Karpas-422 (cell line): ENCODE data around the gene ABCA13. TPM values are rescaled to one million over a fixed set of nuclear protein-coding genes. Genes with fewer than 3 reads are reported as not detected.

Source experiments
- DNase-seq: peaks from one replicate; pipeline ENCODE4 v3.0.0-alpha.2; 2015
- H2AFZ ChIP-seq: fragments of 200-600 bp; sonication (generic); 2 replicates; pipeline ENCODE4 v1.6.1; 2014; ENCODE audit warnings: antibody characterized with exemption, low read length, mixed read lengths
- H3K27ac ChIP-seq: fragments of 200-600 bp; sonication (generic); 2 replicates; pipeline ENCODE4 v1.5.1; 2014; ENCODE audit warnings: mild to moderate bottlenecking, low read length, moderate library complexity
- H3K27me3 ChIP-seq: fragments of 200-600 bp; sonication (generic); 2 replicates; pipeline ENCODE4 v1.6.1; 2014; ENCODE audit warnings: low read length, mixed read lengths
- H3K36me3 ChIP-seq: fragments of 200-600 bp; sonication (generic); 2 replicates; pipeline ENCODE4 v1.6.1; 2014; ENCODE audit warnings: low read length, mixed read lengths; ENCODE audit not compliant: insufficient read depth
- H3K4me1 ChIP-seq: fragments of 200-600 bp; sonication (generic); 2 replicates; pipeline ENCODE4 v1.6.1; 2014; ENCODE audit warnings: mild to moderate bottlenecking, low read length, mixed read lengths
- H3K4me2 ChIP-seq: fragments of 200-600 bp; sonication (generic); 2 replicates; pipeline ENCODE4 v1.6.1; 2014; ENCODE audit warnings: low read length, low read depth, mild to moderate bottlenecking; ENCODE audit not compliant: poor library complexity, severe bottlenecking
- H3K4me3 ChIP-seq: fragments of 200-600 bp; sonication (generic); 2 replicates; pipeline ENCODE4 v1.5.1; 2014; ENCODE audit warnings: mild to moderate bottlenecking, antibody characterized with exemption, low read length, mixed read lengths
- H3K79me2 ChIP-seq: fragments of 200-600 bp; sonication (generic); 2 replicates; pipeline ENCODE4 v1.6.1; 2014; ENCODE audit warnings: mild to moderate bottlenecking, low read length, mixed read lengths
- H3K9ac ChIP-seq: fragments of 200-600 bp; sonication (generic); 2 replicates; pipeline ENCODE4 v1.6.0; 2014; ENCODE audit warnings: low read length
- H3K9me2 ChIP-seq: fragments of 200-600 bp; sonication (generic), shearing (Covaris generic); replicated peaks from 2 replicates; pipeline ENCODE4 v1.6.0; 2014; ENCODE audit warnings: mild to moderate bottlenecking, low read length, moderate library complexity; ENCODE audit not compliant: insufficient read depth
- H3K9me3 ChIP-seq: fragments of 300-700, 200-600 bp; sonication (generic); 2 replicates; pipeline ENCODE4 v1.6.1; 2014; ENCODE audit warnings: low read length, mixed read lengths
- H4K20me1 ChIP-seq: fragments of 200-600 bp; sonication (generic); 2 replicates; pipeline ENCODE4 v1.6.1; 2014; ENCODE audit warnings: mild to moderate bottlenecking, antibody characterized with exemption, low read length, low read depth; ENCODE audit not compliant: insufficient read depth
- total RNA-seq: library from RNA; depleted of rRNA; stranded (reverse); fragments of >200 nt; shearing (Covaris generic); gene quantifications from 2 replicates; pipeline ENCODE4 v1.2.3, GENCODE V29; 2014; ENCODE audit warnings: low replicate concordance

The ABCA13 gene
- total RNA-seq, 1 experiment from 2014 or later, result not detected

DNA sequence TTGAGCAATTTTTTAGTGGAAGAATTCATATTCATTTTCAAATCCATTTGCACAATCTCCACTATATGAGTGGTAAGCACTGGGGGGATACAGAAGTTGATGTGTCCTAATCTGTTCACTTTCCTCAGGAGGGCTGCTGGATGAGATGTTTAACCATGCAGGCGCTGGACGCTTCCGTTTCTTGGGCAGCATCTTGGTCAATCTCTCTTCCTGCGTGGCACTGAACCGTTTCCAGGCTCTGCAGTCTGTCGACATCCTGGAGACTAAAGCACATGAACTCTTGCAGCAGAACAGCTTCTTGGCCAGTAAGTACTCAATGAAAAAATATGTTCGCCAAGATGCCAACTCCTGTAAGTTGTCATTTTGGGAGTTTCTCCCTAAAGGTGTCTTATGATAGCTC is 179.3 kb downstream of the ABCA13 start:
- H3K9me2 ChIP-seq, result no peaks in the 10 kb centered on the region
- H3K9me3 ChIP-seq, result no peaks in the 10 kb centered on the region
- H3K27ac ChIP-seq, result no peak overlapping the region
- no peaks in the 10 kb centered on the region for H3K4me1 ChIP-seq
- no peak overlapping the region for H3K4me3 ChIP-seq
- no peaks in the 10 kb centered on the region for H4K20me1 ChIP-seq
- H3K4me2 ChIP-seq, result no peak overlapping the region
- no peaks in the 10 kb centered on the region for H3K36me3 ChIP-seq
- H3K9ac ChIP-seq, result no peak overlapping the region
- H2AFZ ChIP-seq, result no peak overlapping the region
- H3K27me3 ChIP-seq, result no peaks in the 10 kb centered on the region
- no peak for DNase-seq
- H3K79me2 ChIP-seq, result no peaks in the 10 kb centered on the region

DNA sequence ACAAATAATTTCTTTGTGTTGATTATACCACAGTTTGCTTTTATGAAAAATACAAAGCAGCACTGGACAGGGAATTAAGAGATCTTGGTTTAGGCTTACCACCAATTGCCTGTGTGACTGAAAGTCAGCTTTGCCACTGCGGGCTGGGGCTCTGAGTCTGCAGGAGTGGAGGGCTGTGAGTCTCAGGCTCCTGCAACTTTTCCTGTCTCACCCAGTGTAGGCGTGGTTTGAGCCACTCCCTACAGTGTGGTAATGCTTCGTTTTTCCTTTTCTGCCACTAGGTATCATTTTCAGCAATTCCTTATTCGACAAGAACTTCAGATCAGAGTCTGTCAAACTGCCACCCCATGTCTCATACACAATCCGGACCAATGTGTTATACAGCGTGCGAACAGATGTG is 180.6 kb downstream of the ABCA13 start:
- H3K79me2 ChIP-seq, result no peaks in the 10 kb centered on the region
- no peaks in the 10 kb centered on the region for H4K20me1 ChIP-seq
- no peak overlapping the region for H2AFZ ChIP-seq
- H3K9me2 ChIP-seq, result no peaks in the 10 kb centered on the region
- no peaks in the 10 kb centered on the region for H3K27me3 ChIP-seq
- H3K4me3 ChIP-seq, result no peak overlapping the region
- H3K9ac ChIP-seq, result no peak overlapping the region
- H3K27ac ChIP-seq, result no peak overlapping the region
- no peaks in the 10 kb centered on the region for H3K36me3 ChIP-seq
- H3K4me2 ChIP-seq, result no peak overlapping the region
- no peak for DNase-seq
- no peaks in the 10 kb centered on the region for H3K9me3 ChIP-seq
- H3K4me1 ChIP-seq, result no peaks in the 10 kb centered on the region

GRCh38 chr7:48355346-48355745 is 184.1 kb downstream of the ABCA13 start:
- Histone ChIP-seq H3K79me2 (no peaks in the 10 kb centered on the region), H3K4me3 (no peak overlapping the region), H3K4me2 (no peak overlapping the region), H3K4me1 (no peaks in the 10 kb centered on the region), H3K27ac (no peak overlapping the region), H2AFZ (no peak overlapping the region), H3K27me3 (no peaks in the 10 kb centered on the region), H3K9me3 (no peaks in the 10 kb centered on the region), H3K9me2 (no peaks in the 10 kb centered on the region), H3K9ac (no peak overlapping the region), H3K36me3 (no peaks in the 10 kb centered on the region), H4K20me1 (no peaks in the 10 kb centered on the region)
- DNase-seq, result no peak

DNA sequence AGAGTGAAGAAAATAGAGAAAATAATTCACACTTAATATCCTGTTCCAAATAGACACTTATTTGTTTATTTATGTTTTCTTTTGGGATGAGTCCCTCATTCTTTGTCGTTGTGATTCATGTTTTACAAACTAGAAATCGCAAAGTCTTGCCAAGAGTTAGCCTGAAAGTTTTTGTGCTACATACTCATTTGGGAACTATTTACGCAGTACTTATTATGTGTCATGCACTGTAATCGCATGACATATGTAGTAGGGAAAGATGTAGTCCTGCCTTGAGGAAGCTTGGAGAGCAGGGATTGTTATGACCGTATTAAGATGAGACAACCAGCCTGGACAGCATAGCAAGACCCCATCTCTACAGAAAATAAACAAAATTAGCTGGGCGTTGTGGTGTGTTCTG is 189.3 kb downstream of the ABCA13 start:
- DNase-seq, result no peak
- Histone ChIP-seq H3K4me2 (no peak overlapping the region), H3K9me2 (no peaks in the 10 kb centered on the region), H4K20me1 (no peaks in the 10 kb centered on the region), H3K27me3 (no peaks in the 10 kb centered on the region), H3K27ac (no peak overlapping the region), H3K79me2 (no peaks in the 10 kb centered on the region), H3K9me3 (no peaks in the 10 kb centered on the region), H3K4me1 (0 out of 2 replicates have a peak, but pooled peaks cover 6% of the 10 kb centered on the region), H2AFZ (no peak overlapping the region), H3K36me3 (no peaks in the 10 kb centered on the region), H3K4me3 (no peak overlapping the region), H3K9ac (no peak overlapping the region)

- no peaks in the 10 kb centered on the region for H4K20me1 ChIP-seq
- peaks cover 5% of the 10 kb centered on the region; the same call in 1 of the 2 replicates for H3K9me2 ChIP-seq
- no peak overlapping the region for H3K27ac ChIP-seq
Observed at GRCh38 chr7:48363174-48363573, 191.9 kb downstream of the ABCA13 start.

GRCh38 chr7:48365010-48365409 is 193.8 kb downstream of the ABCA13 start:
- DNase-seq, result no peak
- Histone ChIP-seq H3K79me2 (no peaks in the 10 kb centered on the region), H3K4me1 (0 out of 2 replicates have a peak, but pooled peaks cover 6% of the 10 kb centered on the region)

More at GRCh38 chr7:48363174-48363573, 191.9 kb downstream of the ABCA13 start:
- Histone ChIP-seq H3K27me3 (no peaks in the 10 kb centered on the region), H3K9ac (no peak overlapping the region), H3K4me2 (no peak overlapping the region), H3K79me2 (no peaks in the 10 kb centered on the region), H3K36me3 (no peaks in the 10 kb centered on the region), H2AFZ (no peak overlapping the region), H3K4me1 (0 out of 2 replicates have a peak, but pooled peaks cover 6% of the 10 kb centered on the region), H3K4me3 (no peak overlapping the region), H3K9me3 (no peaks in the 10 kb centered on the region)
- no peak for DNase-seq

DNA sequence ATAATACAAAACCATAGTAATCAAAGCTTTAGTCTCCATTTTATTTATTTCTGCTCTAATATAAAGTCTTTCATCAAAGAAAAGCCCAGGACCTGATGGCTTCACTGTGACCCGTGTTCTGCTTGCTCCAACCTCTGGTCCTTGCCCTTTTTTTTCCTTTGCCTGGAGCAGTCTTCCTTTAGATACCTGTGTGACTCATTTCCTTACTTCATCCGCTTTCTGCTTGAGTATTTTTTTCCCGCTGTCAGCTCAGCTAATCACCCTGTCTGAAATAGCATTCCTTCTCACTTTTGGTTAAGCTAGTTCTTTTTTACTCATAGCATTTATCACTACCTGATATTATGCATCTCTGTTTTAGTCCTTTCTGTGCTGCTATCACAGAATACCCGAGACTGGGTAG is 194.8 kb downstream of the ABCA13 start:
- no peak overlapping the region for H3K27ac ChIP-seq
- H3K4me1 ChIP-seq, result 0 out of 2 replicates have a peak, but pooled peaks cover 6% of the 10 kb centered on the region
- H3K9ac ChIP-seq, result no peak overlapping the region
- no peaks in the 10 kb centered on the region for H3K79me2 ChIP-seq
- no peak overlapping the region for H3K4me2 ChIP-seq
- no peaks in the 10 kb centered on the region for H4K20me1 ChIP-seq
- DNase-seq, result no peak
- H3K9me2 ChIP-seq, result peaks cover 5% of the 10 kb centered on the region; the same call in 1 of the 2 replicates
- no peaks in the 10 kb centered on the region for H3K9me3 ChIP-seq
- no peaks in the 10 kb centered on the region for H3K27me3 ChIP-seq
- H3K4me3 ChIP-seq, result no peak overlapping the region
- H3K36me3 ChIP-seq, result no peaks in the 10 kb centered on the region
- H2AFZ ChIP-seq, result no peak overlapping the region

More at GRCh38 chr7:48365010-48365409, 193.8 kb downstream of the ABCA13 start:
- H3K9me3 ChIP-seq, result no peaks in the 10 kb centered on the region
- H2AFZ ChIP-seq, result no peak overlapping the region
- no peak overlapping the region for H3K4me2 ChIP-seq
- no peak overlapping the region for H3K4me3 ChIP-seq
- peaks cover 5% of the 10 kb centered on the region; the same call in 1 of the 2 replicates for H3K9me2 ChIP-seq
- no peaks in the 10 kb centered on the region for H3K36me3 ChIP-seq
- H3K27ac ChIP-seq, result no peak overlapping the region
- no peaks in the 10 kb centered on the region for H4K20me1 ChIP-seq
- H3K9ac ChIP-seq, result no peak overlapping the region
- no peaks in the 10 kb centered on the region for H3K27me3 ChIP-seq

DNA sequence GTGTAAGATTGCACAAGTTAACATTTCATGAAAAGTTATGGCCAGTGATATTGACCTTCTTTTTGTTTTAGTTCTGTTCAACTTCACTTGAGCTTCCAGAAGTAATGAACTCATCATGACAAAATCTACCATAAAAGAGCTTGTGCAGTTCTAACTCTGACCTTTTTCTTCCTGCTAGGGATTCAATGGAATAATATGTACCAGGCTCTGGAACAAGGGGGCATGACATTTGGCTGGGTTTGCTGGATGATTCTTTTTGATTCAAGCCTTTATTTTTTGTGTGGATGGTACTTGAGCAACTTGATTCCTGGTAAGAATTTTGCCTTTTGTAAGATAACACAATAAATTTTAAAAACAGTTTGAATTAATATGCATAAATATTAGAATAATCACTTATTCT is 205.0 kb downstream of the ABCA13 start:
- no peaks in the 10 kb centered on the region for H3K27me3 ChIP-seq
- H3K27ac ChIP-seq, result no peak overlapping the region
- H3K36me3 ChIP-seq, result no peaks in the 10 kb centered on the region
- no peak overlapping the region for H3K4me3 ChIP-seq
- H3K4me2 ChIP-seq, result no peak overlapping the region
- no peak overlapping the region for H3K9ac ChIP-seq
- no peaks in the 10 kb centered on the region for H3K9me2 ChIP-seq
- no peaks in the 10 kb centered on the region for H3K9me3 ChIP-seq
- no peaks in the 10 kb centered on the region for H3K79me2 ChIP-seq
- H4K20me1 ChIP-seq, result no peaks in the 10 kb centered on the region
- no peak for DNase-seq
- no peaks in the 10 kb centered on the region for H3K4me1 ChIP-seq
- H2AFZ ChIP-seq, result no peak overlapping the region

DNA sequence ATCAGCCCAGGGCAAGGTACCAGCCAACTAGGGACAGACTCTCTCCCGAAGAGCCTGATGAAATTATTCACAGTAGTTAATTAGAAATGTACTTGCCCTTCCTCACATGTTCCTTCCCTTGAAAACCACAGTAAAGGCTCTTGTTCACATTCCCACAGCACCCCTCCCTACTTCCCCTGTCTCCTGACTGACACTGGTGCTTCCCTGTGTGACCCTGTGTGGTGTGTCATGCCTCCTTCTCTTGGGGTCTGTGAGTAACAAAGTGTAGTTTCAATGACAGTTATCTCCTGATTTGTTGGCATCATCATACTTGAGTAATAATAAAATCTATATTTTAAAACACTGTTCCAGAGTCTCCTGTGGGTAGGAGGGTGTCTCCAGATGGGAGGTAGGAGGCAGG is 209.7 kb downstream of the ABCA13 start:
- Histone ChIP-seq H3K4me2 (no peak overlapping the region), H3K4me3 (no peak overlapping the region), H3K9me2 (no peaks in the 10 kb centered on the region), H3K9ac (no peak overlapping the region), H4K20me1 (no peaks in the 10 kb centered on the region), H3K27me3 (no peaks in the 10 kb centered on the region), H3K79me2 (no peaks in the 10 kb centered on the region), H3K27ac (no peak overlapping the region), H3K4me1 (no peaks in the 10 kb centered on the region), H3K9me3 (no peaks in the 10 kb centered on the region), H2AFZ (no peak overlapping the region), H3K36me3 (no peaks in the 10 kb centered on the region)
- DNase-seq, result no peak
